Dedifferentiated amniotic fluid mesenchymal stem cell (primary cell): ENCODE results near the gene DEPDC4.
"Not testable (repeated sequence)": the region's sequence is repeated elsewhere in the genome, so short reads cannot be mapped to it uniquely, and the experiment has no call there.

Source experiments
- DNase-seq: peaks from one replicate; pipeline ENCODE4 v3.0.0-alpha.2; 2016; ENCODE audit errors: extremely low spot score

The DEPDC4 gene

GRCh38 chr12:100265107-100265506 is 1.8 kb downstream of the DEPDC4 start:
- DNase-seq, result not testable (repeated sequence)

- DNase-seq, result no peak
Observed at GRCh38 chr12:100263131-100263530, 3.7 kb downstream of the DEPDC4 start.

- DNase-seq, result no peak
Observed at GRCh38 chr12:100258127-100258526, 8.8 kb downstream of the DEPDC4 start.

- DNase-seq, result no peak
Observed at GRCh38 chr12:100254876-100255275, 12.0 kb downstream of the DEPDC4 start.

GRCh38 chr12:100253437-100253836 is 13.4 kb downstream of the DEPDC4 start:
- DNase-seq, result no peak

- no peak for DNase-seq
Observed at GRCh38 chr12:100251917-100252316, 15.0 kb downstream of the DEPDC4 start.

- no peak for DNase-seq
Observed at GRCh38 chr12:100249941-100250340, 16.9 kb downstream of the DEPDC4 start.

- DNase-seq, result peak; percentile 54
Observed at GRCh38 chr12:100248886-100249285, 18.0 kb downstream of the DEPDC4 start.

- DNase-seq, result no peak
Observed at GRCh38 chr12:100247765-100248164, 19.1 kb downstream of the DEPDC4 start.

- no peak for DNase-seq
Observed at GRCh38 chr12:100243137-100243536, 23.7 kb downstream of the DEPDC4 start.

- DNase-seq, result no peak
Observed at GRCh38 chr12:100239589-100239988, 27.3 kb downstream of the DEPDC4 start.

- DNase-seq, result no peak
Observed at GRCh38 chr12:100238801-100239200, 28.1 kb downstream of the DEPDC4 start.

- DNase-seq, result peak; percentile 34
Observed at GRCh38 chr12:100234591-100235304, 32.1 kb downstream of the DEPDC4 start.

- DNase-seq, result no peak
Observed at GRCh38 chr12:100234166-100234565, 32.7 kb downstream of the DEPDC4 start.

- not testable (repeated sequence) for DNase-seq
Observed at GRCh38 chr12:100231873-100232272, 35.0 kb downstream of the DEPDC4 start.

GRCh38 chr12:100229876-100230275 is 37.0 kb downstream of the DEPDC4 start:
- DNase-seq, result no peak

- DNase-seq, result no peak
Observed at GRCh38 chr12:100229036-100229635, 37.7 kb downstream of the DEPDC4 start.

- DNase-seq, result no peak
Observed at GRCh38 chr12:100225491-100225890, 41.4 kb downstream of the DEPDC4 start.

GRCh38 chr12:100222173-100222572 is 44.7 kb downstream of the DEPDC4 start:
- DNase-seq, result not testable (repeated sequence)

- DNase-seq, result no peak
Observed at GRCh38 chr12:100221523-100221922, 45.4 kb downstream of the DEPDC4 start.

- no peak for DNase-seq
Observed at GRCh38 chr12:100219328-100220109, 47.4 kb downstream of the DEPDC4 start.

GRCh38 chr12:100216337-100216736 is 50.5 kb downstream of the DEPDC4 start:
- DNase-seq, result no peak

GRCh38 chr12:100215209-100215608 is 51.7 kb downstream of the DEPDC4 start:
- DNase-seq, result no peak
